K562 (cell line): ENCODE results near the gene BROX. TPM values are rescaled to one million over a fixed set of nuclear protein-coding genes. Genes with fewer than 3 reads are reported as not detected.

Source experiments
- ATAC-seq: fragments of 200-7000 bp; cut with Tn5 transposase; 3 replicates; pipeline ENCODE4 v1.9.1; 2020; ENCODE audit warnings: moderate library complexity
- BruUV-seq: library from RNA; stranded (reverse); fragments of 400-500 nt; replicated peaks from 2 replicates; lab custom pipeline; 2021; lab: Mats Ljungman, UMichigan
- CTCF ChIA-PET: fragments of 300-600 bp; formaldehyde crosslinking; extraction: SDS; loops from one replicate; lab custom pipeline; 2021; ENCODE audit warnings: low intra/inter-chr PET ratio; lab: Yijun Ruan, JAX
- POLR2A ChIA-PET: fragments of 300-600, 350-650 bp; sonication (Branson Sonifier 250); formaldehyde crosslinking; extraction: SDS; loops from one replicate; lab custom pipeline; 2021; ENCODE audit warnings: antibody characterized with exemption, inconsistent platforms; lab: Yijun Ruan, JAX
- DNase-seq, 4 experiments: peaks; one replicate each; pipeline versions ENCODE4 v3.0.0 to v3.0.0-alpha.2; 2011 to 2018; ENCODE audit warnings: low spot score in 3 of 4, mixed read lengths in 3 of 4; ENCODE audit errors: extremely low read depth in 1 of 4
- FAIRE-seq: peaks from 2 replicates; lab custom pipeline; 2011; peaks lifted over from hg19 to GRCh38; lab: Jason Lieb, UNC
- H2AFZ ChIP-seq: 2 replicates; pipeline ENCODE4 v1.6.0; 2011; ENCODE audit warnings: low read depth, low read length, control low read depth, inconsistent platforms
- H3K27ac ChIP-seq: fragments of 200-600 bp; 3 replicates; pipeline ENCODE4 v1.8.0; 2011; ENCODE audit warnings: low read depth, mild to moderate bottlenecking, control low read depth, inconsistent platforms, low read length, moderate library complexity, mixed read lengths; ENCODE audit errors: extremely low read depth
- H3K27me3 ChIP-seq, 2 experiments: fragments of 300-600 bp in 1 of 2; 2 replicates in 1 of 2; 3 replicates in 1 of 2; pipeline versions ENCODE4 v1.6.0 to v1.8.0; 2011; ENCODE audit warnings: inconsistent platforms in 2 of 2, low read length in 2 of 2, mild to moderate bottlenecking in 1 of 2, mixed read lengths in 1 of 2, moderate library complexity in 1 of 2; ENCODE audit not compliant: control insufficient read depth in 2 of 2, insufficient read depth in 2 of 2
- H3K36me3 ChIP-seq: fragments of 300-600 bp; 3 replicates; pipeline ENCODE4 v1.8.0; 2011; ENCODE audit warnings: mild to moderate bottlenecking, low read length, inconsistent platforms; ENCODE audit not compliant: control insufficient read depth, insufficient read depth
- H3K4me1 ChIP-seq, 2 experiments: fragments of 200-600 bp in 1 of 2; replicated peaks in 1 of 2; 2 replicates in 1 of 2; 3 replicates in 1 of 2; pipeline versions ENCODE4 v1.5.1 to v1.8.0; 2011; ENCODE audit warnings: inconsistent platforms in 2 of 2, low read length in 2 of 2, mild to moderate bottlenecking in 1 of 2, mixed read lengths in 1 of 2, moderate library complexity in 1 of 2; ENCODE audit not compliant: control insufficient read depth in 2 of 2, insufficient read depth in 2 of 2
- H3K4me2 ChIP-seq: 2 replicates; pipeline ENCODE4 v1.6.1; 2011; ENCODE audit warnings: low read length, control low read depth, inconsistent platforms, mixed read lengths; ENCODE audit not compliant: insufficient read depth
- H3K4me3 ChIP-seq: fragments of 200-600 bp; sonication (generic), shearing (Covaris generic); 2 replicates; pipeline ENCODE4 v1.5.1; 2016; ENCODE audit warnings: control low read depth, inconsistent platforms
- H3K79me2 ChIP-seq: fragments of 200-600 bp; 3 replicates; pipeline ENCODE4 v1.8.0; 2011; ENCODE audit warnings: low read length, inconsistent platforms; ENCODE audit not compliant: control insufficient read depth, insufficient read depth
- H3K9ac ChIP-seq, 2 experiments: 2 replicates each; pipeline versions ENCODE4 v1.6.0 to v1.6.1; 2011; ENCODE audit warnings: low read depth in 2 of 2, low read length in 2 of 2, control low read depth in 1 of 2, inconsistent platforms in 1 of 2, mild to moderate bottlenecking in 1 of 2, mixed read lengths in 1 of 2; ENCODE audit not compliant: insufficient read depth in 1 of 2
- H3K9me1 ChIP-seq: one replicate; pipeline ENCODE4 v1.6.0; 2011; ENCODE audit warnings: inconsistent platforms, mild to moderate bottlenecking, low read length, moderate library complexity; ENCODE audit not compliant: control insufficient read depth, insufficient read depth
- H3K9me3 ChIP-seq: replicated peaks from 2 replicates; pipeline ENCODE4 v1.5.1; 2011; ENCODE audit warnings: low read depth, low read length, inconsistent platforms; ENCODE audit not compliant: control insufficient read depth, insufficient read depth
- H4K20me1 ChIP-seq: replicated peaks from 2 replicates; pipeline ENCODE4 v1.6.1; 2011; ENCODE audit warnings: low read length, inconsistent platforms, mixed read lengths; ENCODE audit not compliant: control insufficient read depth, insufficient read depth
- ARID1B ChIP-seq: fragments of 450-650 bp; IDR thresholded peaks from 2 replicates; pipeline ENCODE4 v1.6.1; 2016; ENCODE audit warnings: antibody characterized with exemption, mild to moderate bottlenecking, inconsistent platforms
- HBP1 ChIP-seq: fragments of 450-650 bp; formaldehyde crosslinking; IDR thresholded peaks from 2 replicates; pipeline ENCODE4 v1.4.0; 2022; ENCODE audit warnings: missing genetic modification characterization
- HMG20A ChIP-seq: fragments of 450-650 bp; formaldehyde crosslinking; conservative IDR thresholded peaks from 2 replicates; pipeline ENCODE4 v1.4.0; 2020; ENCODE audit warnings: mild to moderate bottlenecking, mixed read lengths
- LEF1 ChIP-seq: fragments of 450-650 bp; IDR thresholded peaks from 2 replicates; pipeline ENCODE4 v1.6.1; 2016; ENCODE audit warnings: mild to moderate bottlenecking
- NFATC3 ChIP-seq: fragments of 450-650 bp; IDR thresholded peaks from 2 replicates; pipeline ENCODE4 v1.6.1; 2017; ENCODE audit warnings: mild to moderate bottlenecking
- POLR2A ChIP-seq: fragments of 450-650 bp; conservative IDR thresholded peaks from 2 replicates; pipeline ENCODE4 v1.6.1; 2016
- RCOR1 ChIP-seq, 2 experiments: IDR thresholded peaks; 2 replicates each; pipeline ENCODE4 v1.6.1; 2012; ENCODE audit warnings: low read depth in 2 of 2, low read length in 2 of 2, borderline replicate concordance in 1 of 2, improper control_type of control experiment in 1 of 2
- RFX7 ChIP-seq: fragments of 250-450 bp; sonication (Bioruptor Pico); IDR thresholded peaks from 2 replicates; pipeline ENCODE4 v1.5.1; 2021; ENCODE audit warnings: mild to moderate bottlenecking
- XRCC4 ChIP-seq: IDR thresholded peaks from one replicate; pipeline ENCODE4 v1.6.1; 2011; ENCODE audit not compliant: insufficient read depth, insufficient read length; ENCODE audit errors: extremely low read depth
- ZBTB8A ChIP-seq: fragments of 450-650 bp; IDR thresholded peaks from 2 replicates; pipeline ENCODE4 v1.6.1; 2018; ENCODE audit warnings: mild to moderate bottlenecking, moderate library complexity; ENCODE audit not compliant: partially characterized antibody
- ZNF316 ChIP-seq: fragments of 450-650 bp; IDR thresholded peaks from 2 replicates; pipeline ENCODE4 v1.6.1; 2016
- ZNF589 ChIP-seq: fragments of 200-800 bp; sonication (Bioruptor generic); IDR thresholded peaks from 2 replicates; pipeline ENCODE4 v1.6.1; 2016; ENCODE audit warnings: low read depth, missing genetic modification characterization, missing compliant biosample characterization
- ZNF75A ChIP-seq: fragments of 450-650 bp; formaldehyde crosslinking; IDR thresholded peaks from 2 replicates; pipeline ENCODE4 v1.4.0; 2020; ENCODE audit warnings: mild to moderate bottlenecking
- ZSCAN32 ChIP-seq: fragments of 450-650 bp; formaldehyde crosslinking; IDR thresholded peaks from 2 replicates; pipeline ENCODE4 v1.4.0; 2020; ENCODE audit warnings: mild to moderate bottlenecking, moderate library complexity
- WGBS: fragments of 100-300 bp; shearing (Covaris generic); methylation state at CpG from one replicate; pipeline ENCODE4 v1.1.6; 2016; ENCODE audit warnings: low coverage, mixed read lengths; ENCODE audit not compliant: insufficient coverage; ENCODE audit errors: missing lambda C conversion rate; 5-methylcytosine and 5-hydroxymethylcytosine counted together
- in situ Hi-C: fragments of 300-500 bp; cut with MboI; formaldehyde crosslinking; loops from 4 replicates; pipeline ENCODE4 v1.15.0; 2018; ENCODE audit warnings: inconsistent platforms, mixed read lengths
- intact Hi-C: fragments of 100-400 bp; cut with micrococcal nuclease; formaldehyde crosslinking; loops from 2 replicates; pipeline ENCODE4 v1.14.2; 2022
- polyA plus RNA-seq, 8 experiments: library from polyadenylated mRNA; depleted of rRNA in 4 of 8; stranded (reverse) in 5 of 8; unstranded in 3 of 8; fragments of >200 nt; fragmentation: Nextera tagmentation in 2 of 8; fragmentation: Illumina TruSeq in 1 of 8; extraction: Ambion mirVana in 2 of 8; extraction: Trizol in 1 of 8; gene quantifications; 2 replicates each; pipeline versions ENCODE4 v1.2.1 to v1.2.3, GENCODE V29; 2011 to 2014; ENCODE audit warnings: inconsistent platforms in 1 of 8, missing spikeins in 1 of 8
- total RNA-seq, 7 experiments: library from RNA; depleted of rRNA in 6 of 7; stranded (reverse); fragments of >200 nt in 6 of 7; fragmentation: Illumina TruSeq in 2 of 7; extraction: Trizol in 2 of 7; gene quantifications; 2 replicates each; pipeline versions ENCODE4 v1.2.1 to v1.2.3, GENCODE V29; 2011 to 2021; ENCODE audit warnings: low replicate concordance in 1 of 7
- TF ChIP-seq, protein P1 (sequence below): fragments of 250-450 bp; sonication (Bioruptor Pico); IDR thresholded peaks from 2 replicates; pipeline ENCODE4 v1.8.0; 2021; ENCODE audit warnings: borderline replicate concordance, mild to moderate bottlenecking, moderate library complexity; ENCODE audit not compliant: poor library complexity, severe bottlenecking
- TF ChIP-seq, protein P2 (sequence below): fragments of 450-650 bp; formaldehyde crosslinking; IDR thresholded peaks from 2 replicates; pipeline ENCODE4 v1.4.0; 2020; ENCODE audit warnings: mild to moderate bottlenecking

BROX gene
- total and polyA plus RNA-seq, 9 of the 15 experiments (the other 6 are each of a cell fraction or from before 2014, with no cell fraction given): 9.4 to 153 (median 45.1) TPM

DNA sequence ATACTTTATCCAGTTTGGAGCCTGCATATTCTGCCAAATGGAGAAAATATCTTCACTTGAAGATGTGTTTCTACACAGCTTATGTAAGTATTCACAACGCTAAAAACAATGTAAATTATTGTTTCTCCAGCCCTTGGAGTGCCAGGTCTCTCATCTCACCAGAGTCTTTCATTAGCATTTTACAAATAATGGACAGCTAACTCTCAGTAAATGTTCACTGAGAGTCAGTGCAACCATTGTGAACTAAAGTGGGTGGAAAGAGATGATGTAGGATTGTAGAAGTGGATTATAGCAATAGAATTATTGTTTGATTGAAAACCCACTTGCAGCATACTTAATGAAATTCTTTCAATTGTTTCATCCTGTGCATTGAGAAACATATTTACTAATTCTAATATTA, 16.4 kb downstream of the BROX start:
- H3K27me3 ChIP-seq: no peaks in the 10 kb centered on the region
- in situ Hi-C loops: no loop called here
- H4K20me1 ChIP-seq: no peaks in the 10 kb centered on the region
- no TSS peak for BruUV-seq
- no peaks in the 10 kb centered on the region for H3K9me1 ChIP-seq
- no peak overlapping the region for H3K4me2 ChIP-seq
- no peak for TF ChIP-seq ZNF75A (CRISPR knock-in tag)
- TF ChIP-seq, protein P1, sequence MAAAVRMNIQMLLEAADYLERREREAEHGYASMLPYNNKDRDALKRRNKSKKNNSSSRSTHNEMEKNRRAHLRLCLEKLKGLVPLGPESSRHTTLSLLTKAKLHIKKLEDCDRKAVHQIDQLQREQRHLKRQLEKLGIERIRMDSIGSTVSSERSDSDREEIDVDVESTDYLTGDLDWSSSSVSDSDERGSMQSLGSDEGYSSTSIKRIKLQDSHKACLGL (CRISPR knock-in tag): no peak
- intact Hi-C loops: no loop called here
- no peaks in the 10 kb centered on the region for H3K79me2 ChIP-seq
- FAIRE-seq (no peak), ATAC-seq (no peak), DNase-seq (no peak)
- no peak overlapping the region for H2AFZ ChIP-seq
- 84% methylated on average over 1 of the region's 1 CpG for WGBS
- H3K4me1 ChIP-seq: no peaks in the 10 kb centered on the region
- ChIA-PET POLR2A (interaction anchor here (1.4 kb wide), 1 partner anchor 16 kb away, joined by 4 read pairs; no protein-coding TSS in a partner anchor), CTCF (no interaction called here)
- no peak overlapping the region for H3K9ac ChIP-seq
- H3K27ac ChIP-seq: no peak overlapping the region
- H3K36me3 ChIP-seq: peaks cover 90% of the 10 kb centered on the region
- no peak overlapping the region for H3K4me3 ChIP-seq
- no peaks in the 10 kb centered on the region for H3K9me3 ChIP-seq

DNA sequence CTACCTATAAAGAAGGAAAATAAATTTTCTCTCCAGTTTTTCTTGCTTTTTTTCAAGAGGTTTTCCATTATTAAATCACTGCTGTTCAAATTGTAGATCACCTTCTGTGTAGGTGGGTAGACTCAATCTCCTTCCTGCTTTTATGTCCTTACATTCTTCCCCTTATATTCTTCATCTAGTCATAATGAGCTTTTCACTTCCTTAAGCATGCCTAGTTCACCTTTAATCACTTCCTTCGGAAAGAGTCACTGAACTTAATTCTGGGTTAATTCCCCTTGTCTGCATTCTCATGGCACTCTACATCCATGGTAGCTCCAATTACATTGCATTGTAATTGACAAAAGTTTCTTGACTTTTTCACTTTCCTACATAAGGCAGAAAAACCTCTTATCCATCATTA, 18.5 kb downstream of the BROX start:
- ChIA-PET CTCF (no interaction called here), POLR2A (interaction anchor here (0.6 kb wide), 1 partner anchor 12 kb away, joined by 3 read pairs; no protein-coding TSS in a partner anchor)
- in situ Hi-C loops (no loop called here), intact Hi-C loops (no loop called here)
- H3K27ac ChIP-seq: no peak overlapping the region
- H3K4me2 ChIP-seq: no peak overlapping the region
- no peak for ATAC-seq
- 95% methylated on average over 1 of the region's 1 CpG for WGBS
- no peaks in the 10 kb centered on the region for H3K79me2 ChIP-seq
- no peak overlapping the region for H3K9ac ChIP-seq
- FAIRE-seq: no peak
- no peak for DNase-seq
- peaks cover 83% of the 10 kb centered on the region for H3K36me3 ChIP-seq
- no peak overlapping the region for H3K4me3 ChIP-seq
- no peaks in the 10 kb centered on the region for H3K4me1 ChIP-seq
- no peaks in the 10 kb centered on the region for H4K20me1 ChIP-seq
- no peak overlapping the region for H2AFZ ChIP-seq
- no peaks in the 10 kb centered on the region for H3K27me3 ChIP-seq
- no peaks in the 10 kb centered on the region for H3K9me1 ChIP-seq
- BruUV-seq: no TSS peak
- H3K9me3 ChIP-seq: no peaks in the 10 kb centered on the region
- TF ChIP-seq, protein P2, sequence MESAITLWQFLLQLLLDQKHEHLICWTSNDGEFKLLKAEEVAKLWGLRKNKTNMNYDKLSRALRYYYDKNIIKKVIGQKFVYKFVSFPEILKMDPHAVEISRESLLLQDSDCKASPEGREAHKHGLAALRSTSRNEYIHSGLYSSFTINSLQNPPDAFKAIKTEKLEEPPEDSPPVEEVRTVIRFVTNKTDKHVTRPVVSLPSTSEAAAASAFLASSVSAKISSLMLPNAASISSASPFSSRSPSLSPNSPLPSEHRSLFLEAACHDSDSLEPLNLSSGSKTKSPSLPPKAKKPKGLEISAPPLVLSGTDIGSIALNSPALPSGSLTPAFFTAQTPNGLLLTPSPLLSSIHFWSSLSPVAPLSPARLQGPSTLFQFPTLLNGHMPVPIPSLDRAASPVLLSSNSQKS (CRISPR knock-in tag): no peak
- TF ChIP-seq LEF1: no peak
- TF ChIP-seq RCOR1 (IDR thresholded peaks at IDR 0.05; ENCODE audit: borderline replicate concordance in 1 of 2, low read depth in 2 of 2, low read length in 2 of 2): no peak
- no peak for TF ChIP-seq HMG20A (CRISPR knock-in tag)
- no peak for TF ChIP-seq ZNF316
- TF ChIP-seq XRCC4: no peak
- TF ChIP-seq ZSCAN32: no peak
- no peak for TF ChIP-seq NFATC3
- no peak for TF ChIP-seq POLR2A
- TF ChIP-seq ZBTB8A: no peak
- TF ChIP-seq HBP1 (CRISPR knock-in tag): no peak
- no peak for TF ChIP-seq ZNF589 (CRISPR knock-in tag)
- no peak for TF ChIP-seq RFX7
- no peak for TF ChIP-seq ARID1B
